Large intestine (tissue), 3 donors: ENCODE data around the gene EPB41L4A. TPM values are rescaled to one million over a fixed set of nuclear protein-coding genes. Genes with fewer than 3 reads are reported as not detected.

Experiments
- DNase-seq, 2 donors: peaks; one replicate each; pipeline versions ENCODE4 v3.0.0 to v3.0.0-alpha.2; 2013
- H3K27ac ChIP-seq: one replicate; pipeline ENCODE4 v1.5.1; 2013; ENCODE audit warnings: low read length
- H3K27me3 ChIP-seq: 2 replicates; pipeline ENCODE4 v1.6.1; 2013; ENCODE audit warnings: low read length; ENCODE audit not compliant: control insufficient read depth, insufficient read depth
- H3K36me3 ChIP-seq: 2 replicates; pipeline ENCODE4 v1.6.1; 2013; ENCODE audit warnings: low read length; ENCODE audit not compliant: control insufficient read depth, insufficient read depth
- H3K4me1 ChIP-seq: one replicate; pipeline ENCODE4 v1.6.1; 2013; ENCODE audit warnings: low read length; ENCODE audit not compliant: control insufficient read depth, insufficient read depth
- H3K4me3 ChIP-seq: one replicate; pipeline ENCODE4 v1.5.1; 2013; ENCODE audit warnings: low read length
- H3K9me3 ChIP-seq: one replicate; pipeline ENCODE4 v1.6.1; 2013; ENCODE audit warnings: mild to moderate bottlenecking, low read depth, low read length, moderate library complexity; ENCODE audit not compliant: control insufficient read depth
- WGBS: methylation state at CpG from one replicate; pipeline ENCODE4 v1.1.5; 2013; ENCODE audit warnings: low lambda C conversion rate; ENCODE audit not compliant: insufficient coverage; 5-methylcytosine and 5-hydroxymethylcytosine counted together
- polyA plus RNA-seq: library from polyadenylated mRNA; unstranded; fragments of 120-200 nt; gene quantifications from one replicate; pipeline ENCODE4 v1.2.1, GENCODE V29; 2013

EPB41L4A gene
- polyA plus RNA-seq, 1 donor: 2.2 TPM

- Histone ChIP-seq H3K36me3 (no peaks in the 10 kb centered on the region), H3K9me3 (no peaks in the 10 kb centered on the region), H3K27ac (no peak overlapping the region), H3K4me3 (no peak overlapping the region), H3K4me1 (no peaks in the 10 kb centered on the region), H3K27me3 (no peaks in the 10 kb centered on the region)
- no CpG with 5 or more reads among the region's 3 CpGs for WGBS
- no peak for DNase-seq
Measured at GRCh38 chr5:112344540-112344939, 74.5 kb downstream of the EPB41L4A start.

DNA sequence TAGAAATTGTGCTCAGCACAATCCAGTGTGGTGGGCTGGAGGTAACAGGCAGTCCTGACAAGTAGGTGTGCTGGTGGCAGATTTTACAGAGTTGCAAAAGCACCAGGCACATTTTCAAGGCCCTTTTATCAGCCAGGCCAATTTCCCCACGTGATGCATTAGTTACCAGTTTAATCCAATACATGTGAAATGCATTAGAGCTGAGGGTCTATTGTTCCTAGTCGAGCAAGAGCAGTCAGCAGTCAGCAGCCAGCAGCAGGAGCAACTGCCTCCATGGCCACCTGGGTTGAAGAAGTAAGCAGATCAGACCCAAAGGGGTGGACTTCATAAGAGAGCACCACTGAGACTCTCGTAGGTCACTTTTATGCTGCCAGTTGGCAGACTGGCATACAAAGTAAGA lies 76.7 kb downstream of the EPB41L4A start:
- no peak overlapping the region for H3K4me3 ChIP-seq
- H3K27me3 ChIP-seq: no peaks in the 10 kb centered on the region
- no peaks in the 10 kb centered on the region for H3K9me3 ChIP-seq
- H3K4me1 ChIP-seq: no peaks in the 10 kb centered on the region
- H3K27ac ChIP-seq: no peak overlapping the region
- no peaks in the 10 kb centered on the region for H3K36me3 ChIP-seq
- no CpG with 5 or more reads among the region's 3 CpGs for WGBS
- no peak for DNase-seq

DNA sequence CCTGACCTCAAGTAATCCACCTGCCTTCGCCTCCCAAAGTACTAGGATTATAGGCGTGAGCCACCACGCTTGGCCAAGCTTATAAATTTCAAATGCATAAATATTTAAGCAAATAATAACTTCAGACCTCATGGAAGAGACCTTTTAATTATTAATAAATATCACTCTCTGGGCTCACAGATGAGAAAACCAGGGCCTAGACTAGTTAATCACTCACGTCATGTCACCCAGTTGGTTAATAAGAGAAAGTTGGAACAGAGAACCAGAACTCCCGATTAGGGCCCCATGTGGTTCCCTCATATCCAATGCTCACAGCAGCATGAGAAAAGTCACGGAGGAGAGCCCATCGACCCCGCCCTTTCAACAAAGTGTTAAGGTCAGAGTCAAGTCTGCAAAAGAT lies 79.3 kb downstream of the EPB41L4A start:
- WGBS: no CpG with 5 or more reads among the region's 8 CpGs
- Histone ChIP-seq H3K27me3 (no peaks in the 10 kb centered on the region), H3K4me1 (no peaks in the 10 kb centered on the region), H3K9me3 (no peaks in the 10 kb centered on the region), H3K27ac (no peak overlapping the region), H3K36me3 (no peaks in the 10 kb centered on the region), H3K4me3 (no peak overlapping the region)
- DNase-seq: no peak

- Histone ChIP-seq H3K27me3 (no peaks in the 10 kb centered on the region), H3K4me3 (no peak overlapping the region), H3K9me3 (no peaks in the 10 kb centered on the region), H3K4me1 (no peaks in the 10 kb centered on the region), H3K27ac (no peak overlapping the region), H3K36me3 (no peaks in the 10 kb centered on the region)
- DNase-seq: no peak
- WGBS: 74% methylated on average over 3 of the region's 5 CpGs
Measured at GRCh38 chr5:112338681-112339337, 80.3 kb downstream of the EPB41L4A start.

DNA sequence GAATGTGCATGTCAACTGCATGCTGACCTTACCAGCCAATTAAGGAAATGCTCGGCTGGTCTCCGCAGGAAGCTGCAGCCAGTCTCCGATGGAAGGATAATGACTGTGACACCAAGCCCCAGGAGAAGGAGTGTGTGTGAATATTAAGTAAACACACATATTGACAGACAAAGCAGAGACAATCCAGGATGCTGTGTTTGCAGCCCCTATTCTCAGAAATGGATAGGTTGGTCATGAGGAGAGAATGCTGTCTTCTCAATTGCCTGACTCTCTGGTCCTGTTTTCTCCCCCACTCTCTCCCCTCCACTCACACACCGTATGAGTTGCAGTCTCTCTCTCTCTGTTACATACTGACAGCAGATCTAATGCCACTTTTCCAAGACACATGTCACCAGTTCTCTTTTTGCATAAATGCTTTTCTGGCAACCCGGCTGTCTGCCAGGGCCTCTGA lies 85.7 kb downstream of the EPB41L4A start:
- H3K9me3 ChIP-seq: no peaks in the 10 kb centered on the region
- 40% methylated on average over 1 of the region's 5 CpGs for WGBS

GRCh38 chr5:112331892-112332291 lies 87.2 kb downstream of the EPB41L4A start:
- no CpG with 5 or more reads among the region's 2 CpGs for WGBS
- no peak for DNase-seq

More for the DNA sequence above, 85.7 kb downstream of the EPB41L4A start:
- Histone ChIP-seq H3K27me3 (no peaks in the 10 kb centered on the region), H3K27ac (no peak overlapping the region), H3K4me1 (no peaks in the 10 kb centered on the region), H3K4me3 (no peak overlapping the region), H3K36me3 (no peaks in the 10 kb centered on the region)
- DNase-seq: no peak

GRCh38 chr5:112329419-112330090 lies 89.5 kb downstream of the EPB41L4A start:
- Histone ChIP-seq H3K9me3 (no peaks in the 10 kb centered on the region), H3K4me3 (no peak overlapping the region), H3K36me3 (no peaks in the 10 kb centered on the region), H3K4me1 (no peaks in the 10 kb centered on the region), H3K27me3 (no peaks in the 10 kb centered on the region), H3K27ac (no peak overlapping the region)
- WGBS: 0% methylated on average over 1 of the region's 5 CpGs
- no peak for DNase-seq

More at GRCh38 chr5:112331892-112332291, 87.2 kb downstream of the EPB41L4A start:
- no peaks in the 10 kb centered on the region for H3K36me3 ChIP-seq
- H3K4me3 ChIP-seq: no peak overlapping the region
- H3K9me3 ChIP-seq: no peaks in the 10 kb centered on the region
- no peak overlapping the region for H3K27ac ChIP-seq
- no peaks in the 10 kb centered on the region for H3K27me3 ChIP-seq
- H3K4me1 ChIP-seq: no peaks in the 10 kb centered on the region

DNA sequence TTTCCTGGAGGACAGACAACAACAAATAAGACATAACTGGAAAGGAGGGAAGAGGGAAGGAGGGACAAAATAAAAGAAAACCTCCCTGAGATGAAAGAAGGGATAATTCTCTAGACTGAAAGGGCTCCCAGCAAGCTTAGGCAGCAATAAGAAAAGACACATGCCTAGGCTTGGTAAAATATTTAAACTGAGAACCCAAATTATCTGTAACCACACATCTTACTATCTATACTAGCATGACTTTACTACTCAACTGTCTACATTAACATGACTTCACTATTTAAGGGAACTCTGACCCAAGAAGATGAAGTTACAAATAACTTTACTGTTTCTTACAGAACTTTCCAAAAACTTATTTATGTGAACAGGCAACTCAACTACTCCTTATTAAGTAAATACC lies 95.9 kb downstream of the EPB41L4A start:
- Histone ChIP-seq H3K9me3 (no peaks in the 10 kb centered on the region), H3K36me3 (no peaks in the 10 kb centered on the region), H3K27ac (no peak overlapping the region), H3K27me3 (no peaks in the 10 kb centered on the region), H3K4me1 (no peaks in the 10 kb centered on the region), H3K4me3 (no peak overlapping the region)
- no peak for DNase-seq

DNA sequence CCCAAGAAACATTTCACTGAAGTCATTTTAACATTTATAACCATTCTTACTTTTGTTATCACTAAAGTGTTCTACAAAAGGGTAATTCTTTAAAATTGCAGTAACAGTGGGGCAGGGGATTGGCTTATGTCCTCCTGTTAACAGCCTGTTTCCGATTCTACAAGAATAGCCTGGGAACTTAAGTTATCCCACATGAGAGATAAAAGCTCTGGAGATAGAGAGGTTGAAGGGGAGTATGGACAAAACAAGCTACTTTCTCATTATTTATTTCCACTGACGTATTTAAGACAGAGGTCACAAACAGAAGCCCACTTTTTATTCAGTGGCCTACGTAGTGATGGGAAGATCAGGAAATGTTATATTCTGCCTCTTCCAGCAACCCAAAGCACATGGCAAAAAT lies 98.7 kb downstream of the EPB41L4A start:
- no CpG with 5 or more reads among the region's 3 CpGs for WGBS

DNA sequence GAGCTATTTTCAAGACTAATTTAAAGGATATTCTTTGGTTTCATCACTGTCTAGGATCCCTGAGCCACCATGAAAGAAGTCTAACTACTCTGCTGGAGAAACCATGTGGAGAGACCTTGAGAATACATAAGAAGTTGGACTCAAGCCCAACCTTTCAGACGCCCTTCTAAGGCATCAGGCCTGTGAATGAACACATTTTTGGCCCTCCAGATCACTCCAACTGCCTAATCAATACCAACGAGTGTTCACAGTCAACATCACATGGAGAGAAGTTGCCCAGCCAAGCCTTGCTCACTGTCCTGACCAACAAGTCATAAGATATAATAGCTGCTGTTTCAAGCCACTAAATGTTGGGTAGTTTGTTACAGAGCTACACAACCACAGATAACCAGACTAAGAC lies 100.7 kb downstream of the EPB41L4A start:
- no peaks in the 10 kb centered on the region for H3K36me3 ChIP-seq
- no peaks in the 10 kb centered on the region for H3K4me1 ChIP-seq
- no CpG with 5 or more reads among the region's 2 CpGs for whole genome bisulfite sequencing
- no peaks in the 10 kb centered on the region for H3K9me3 ChIP-seq
- no peak overlapping the region for H3K27ac ChIP-seq
- no peak for DNase-seq
- no peaks in the 10 kb centered on the region for H3K27me3 ChIP-seq
- no peak overlapping the region for H3K4me3 ChIP-seq

More for the DNA sequence above, 98.7 kb downstream of the EPB41L4A start:
- DNase-seq: no peak
- Histone ChIP-seq H3K27me3 (no peaks in the 10 kb centered on the region), H3K9me3 (no peaks in the 10 kb centered on the region), H3K27ac (no peak overlapping the region), H3K4me1 (no peaks in the 10 kb centered on the region), H3K36me3 (no peaks in the 10 kb centered on the region), H3K4me3 (no peak overlapping the region)

DNA sequence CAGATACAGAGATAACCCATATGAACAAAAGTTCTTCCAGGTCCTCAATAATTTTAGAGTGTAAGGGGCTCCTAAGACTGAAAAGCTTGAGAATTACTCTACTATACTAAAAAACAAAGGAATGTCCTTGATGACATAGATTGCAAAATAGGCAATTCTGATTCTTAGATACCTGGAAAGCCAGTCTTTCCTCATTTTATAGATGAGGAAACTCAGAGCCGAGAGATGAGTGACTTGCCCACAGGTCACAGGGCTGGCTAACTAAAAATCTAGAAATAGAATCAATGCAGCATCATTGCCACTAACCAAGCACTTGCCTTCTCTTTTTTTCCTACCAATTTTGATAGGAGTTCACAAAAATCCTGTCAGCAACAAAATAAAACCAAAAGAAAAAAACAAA lies 101.2 kb downstream of the EPB41L4A start:
- no CpG with 5 or more reads among the region's 1 CpG for WGBS
- H3K4me3 ChIP-seq: no peak overlapping the region
- no peaks in the 10 kb centered on the region for H3K4me1 ChIP-seq
- no peak overlapping the region for H3K27ac ChIP-seq
- DNase-seq: no peak
- H3K27me3 ChIP-seq: no peaks in the 10 kb centered on the region
- H3K9me3 ChIP-seq: no peaks in the 10 kb centered on the region
- no peaks in the 10 kb centered on the region for H3K36me3 ChIP-seq
